ENCODE measurements around the gene AFF3. TPM values are rescaled to one million over a fixed set of nuclear protein-coding genes. Genes with fewer than 3 reads are reported as not detected.
"Not testable (repeated sequence)": the region's sequence is repeated elsewhere in the genome, so short reads cannot be mapped to it uniquely, and the experiment has no call there.

Gene AFF3
- total RNA-seq, 2 experiments from 2014 or later, result 0.03 TPM

DNA sequence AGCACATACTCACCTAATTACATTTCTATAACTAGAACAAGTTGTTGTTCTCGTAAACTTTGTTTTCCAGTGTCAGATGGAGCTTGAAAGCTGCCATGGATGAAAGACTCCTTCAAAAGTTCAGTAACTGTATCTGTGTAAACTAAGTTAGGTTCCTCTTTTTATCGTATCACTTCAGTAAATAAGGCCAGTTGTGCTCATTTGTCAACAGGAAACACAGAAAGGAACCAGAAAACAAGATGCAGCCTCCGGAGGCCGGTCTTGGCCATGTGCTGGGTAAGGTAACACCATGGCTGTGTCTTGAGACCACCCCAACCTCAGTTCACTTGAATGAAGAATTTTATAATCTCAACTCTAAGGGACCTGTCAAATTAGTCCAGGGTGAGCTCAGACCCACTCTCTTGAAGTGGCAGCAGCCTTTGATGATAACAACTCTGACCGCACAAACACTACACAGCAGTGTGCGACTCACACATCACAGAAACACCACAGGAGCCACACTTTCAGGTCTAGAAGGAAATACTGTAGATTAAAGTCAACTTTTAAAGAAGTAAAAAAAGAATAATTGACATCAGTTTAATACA, 213.8 kb downstream of the AFF3 start:
- Mint-ChIP-seq H3K27ac (no peak overlapping the region), H3K36me3 (ENCODE audit: low read depth) (no peaks in the 10 kb centered on the region), H3K4me3 (no peak overlapping the region), H3K27me3 (no peaks in the 10 kb centered on the region), H3K9me3 (peaks cover under 1% of the 10 kb centered on the region), H3K4me1 (no peaks in the 10 kb centered on the region)
- ChIA-PET CTCF (no interaction called here), POLR2A (no interaction called here)
- DNase-seq, result no peak

DNA sequence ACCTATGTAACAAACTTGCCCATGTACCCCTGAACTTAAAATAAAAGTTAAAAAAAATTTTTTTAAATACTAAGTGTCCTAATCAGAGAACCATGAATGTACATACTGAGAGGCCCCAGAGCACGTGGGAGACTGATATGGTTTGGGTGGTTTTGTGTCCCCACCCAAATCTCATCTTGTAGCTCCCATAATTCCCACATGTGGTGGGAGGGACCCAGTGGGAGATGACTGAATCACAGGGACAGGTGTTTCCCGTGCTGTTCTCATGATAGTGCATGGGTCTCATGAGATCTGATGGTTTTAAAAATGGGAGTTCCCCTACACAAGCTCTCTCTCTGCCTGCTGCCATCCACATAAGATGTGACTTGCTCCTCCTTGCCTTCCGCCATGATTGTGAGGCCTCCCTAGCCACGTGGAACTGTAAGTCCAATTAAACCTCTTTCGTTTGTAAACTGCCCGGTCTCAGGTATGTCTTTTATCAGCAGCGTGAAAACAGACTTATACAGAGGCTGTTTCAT, 214.6 kb downstream of the AFF3 start:
- H3K4me1 Mint-ChIP-seq; H3K27ac Mint-ChIP-seq; H3K9me3 Mint-ChIP-seq; CTCF ChIA-PET; H3K36me3 Mint-ChIP-seq (ENCODE audit: low read depth); DNase-seq; H3K4me3 Mint-ChIP-seq; H3K27me3 Mint-ChIP-seq; POLR2A ChIA-PET: not testable (repeated sequence)

DNA sequence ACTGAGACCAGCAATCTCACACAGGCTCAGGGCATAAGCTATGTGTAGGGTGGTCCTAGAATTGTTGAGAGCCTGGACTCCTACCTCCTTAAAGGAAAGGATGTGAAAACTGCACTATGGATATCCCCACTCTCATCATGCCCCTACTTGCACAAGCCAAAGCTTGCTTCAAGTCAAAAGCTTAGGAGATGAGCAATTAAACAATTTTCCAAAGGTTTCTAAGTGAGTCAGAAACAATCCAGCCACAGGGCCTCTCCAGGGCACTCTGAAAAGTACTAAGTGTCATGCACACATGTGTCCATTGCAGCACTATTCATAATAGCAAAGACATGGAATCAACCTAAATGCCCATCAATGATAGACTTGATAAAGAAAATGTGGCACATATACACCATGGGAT, 215.4 kb downstream of the AFF3 start:
- CTCF ChIA-PET, result no interaction called here
- POLR2A ChIA-PET, result no interaction called here
- H3K27ac Mint-ChIP-seq, result no peak overlapping the region

DNA sequence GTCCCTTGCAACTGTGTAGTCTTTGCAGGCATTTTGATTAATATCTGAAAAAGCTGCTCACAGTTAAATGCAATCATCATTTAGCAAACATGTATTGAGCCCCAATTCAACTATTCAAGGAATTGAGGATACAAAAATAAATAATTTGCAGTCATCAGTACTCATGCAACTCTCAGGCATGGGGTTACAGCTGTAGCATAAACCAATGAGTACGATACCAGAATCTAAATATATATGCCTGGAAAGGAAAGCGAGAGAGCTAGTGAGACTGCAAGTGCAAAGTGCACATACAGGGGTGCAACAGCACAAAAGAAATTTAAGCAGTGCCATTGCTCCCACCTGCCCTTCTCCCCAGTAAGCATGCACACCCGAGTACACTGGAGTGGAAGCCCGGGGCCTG, 216.4 kb downstream of the AFF3 start:
- Mint-ChIP-seq H3K27me3 (no peaks in the 10 kb centered on the region), H3K36me3 (ENCODE audit: low read depth) (no peaks in the 10 kb centered on the region), H3K4me1 (no peaks in the 10 kb centered on the region), H3K27ac (no peak overlapping the region), H3K9me3 (no peaks in the 10 kb centered on the region), H3K4me3 (no peak overlapping the region)
- ChIA-PET POLR2A (interaction anchor here (0.6 kb wide), 1 partner anchor 164 kb away, joined by 3 read pairs; no protein-coding TSS in a partner anchor), CTCF (no interaction called here)
- no peak for DNase-seq

More for the DNA sequence above, 215.4 kb downstream of the AFF3 start:
- Mint-ChIP-seq H3K4me1 (no peaks in the 10 kb centered on the region), H3K9me3 (no peaks in the 10 kb centered on the region), H3K36me3 (ENCODE audit: low read depth) (no peaks in the 10 kb centered on the region), H3K4me3 (no peak overlapping the region), H3K27me3 (no peaks in the 10 kb centered on the region)
- DNase-seq, result no peak

DNA sequence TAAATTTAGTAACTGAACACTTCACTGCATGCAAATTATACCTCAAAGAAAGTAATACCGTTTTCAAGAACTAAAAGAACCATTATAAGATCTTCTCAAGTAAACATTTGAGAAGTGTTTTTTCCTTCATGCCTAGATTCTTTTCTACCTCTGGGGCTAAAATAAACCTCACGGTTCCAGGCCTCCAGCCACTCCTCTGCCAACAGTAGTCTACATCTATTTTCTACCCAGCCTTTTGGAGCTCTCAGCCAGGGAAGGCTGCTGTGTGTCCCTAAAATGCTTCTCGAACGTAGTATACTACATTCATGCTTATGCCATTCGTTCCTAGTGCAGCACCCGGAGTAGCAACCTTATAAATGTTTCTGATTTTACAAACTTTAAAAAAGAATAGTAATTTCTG, 219.7 kb downstream of the AFF3 start:
- Mint-ChIP-seq H3K4me3 (no peak overlapping the region), H3K27ac (no peak overlapping the region), H3K27me3 (no peaks in the 10 kb centered on the region), H3K36me3 (ENCODE audit: low read depth) (no peaks in the 10 kb centered on the region), H3K4me1 (no peaks in the 10 kb centered on the region), H3K9me3 (no peaks in the 10 kb centered on the region)
- ChIA-PET POLR2A (no interaction called here), CTCF (no interaction called here)
- no peak for DNase-seq

DNA sequence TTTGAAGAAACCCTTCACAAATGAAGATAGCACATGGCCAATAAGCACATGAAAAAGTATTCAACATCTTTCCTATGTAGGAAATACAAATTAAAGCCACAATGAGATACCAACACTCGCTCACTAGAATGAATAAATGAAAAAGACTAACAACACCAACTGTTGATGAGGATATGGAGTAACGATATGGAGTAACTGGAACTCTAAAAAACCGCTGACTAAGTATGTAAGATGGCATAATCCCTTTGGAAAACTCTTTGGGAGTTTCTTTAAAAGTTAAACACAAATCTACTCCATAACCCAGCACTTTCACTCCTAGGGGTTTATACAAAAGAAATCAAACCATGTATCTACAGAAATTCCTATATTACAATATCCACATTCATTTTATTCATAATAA, 220.5 kb downstream of the AFF3 start:
- ChIA-PET CTCF (no interaction called here), POLR2A (no interaction called here)
- Mint-ChIP-seq H3K9me3 (no peaks in the 10 kb centered on the region), H3K4me3 (no peak overlapping the region), H3K4me1 (no peaks in the 10 kb centered on the region), H3K27ac (no peak overlapping the region), H3K36me3 (ENCODE audit: low read depth) (no peaks in the 10 kb centered on the region), H3K27me3 (no peaks in the 10 kb centered on the region)
- DNase-seq, result no peak

DNA sequence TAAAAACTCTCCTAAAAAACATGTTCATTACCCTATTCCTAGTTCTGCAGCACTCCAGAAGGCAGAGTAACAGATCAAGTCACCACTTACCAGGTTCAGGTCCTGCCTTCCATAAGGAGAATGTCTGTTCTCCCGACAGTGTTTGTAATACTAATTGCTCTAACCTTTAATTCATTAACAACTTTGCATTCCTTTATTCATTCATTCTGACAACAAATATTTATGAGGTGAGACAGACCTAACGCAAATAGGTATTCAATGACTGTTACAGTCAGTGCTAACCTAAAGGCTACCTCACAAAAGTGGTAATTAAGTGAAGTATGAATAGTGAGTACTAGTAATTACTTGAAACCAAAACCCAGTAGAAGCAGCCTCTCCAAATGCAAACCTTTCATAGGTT, 224.0 kb downstream of the AFF3 start:
- no peaks in the 10 kb centered on the region for H3K27me3 Mint-ChIP-seq
- DNase-seq, result no peak
- no peak overlapping the region for H3K4me3 Mint-ChIP-seq
- no peaks in the 10 kb centered on the region for H3K4me1 Mint-ChIP-seq
- no peak overlapping the region for H3K27ac Mint-ChIP-seq
- ChIA-PET CTCF (no interaction called here), POLR2A (no interaction called here)
- H3K36me3 Mint-ChIP-seq (ENCODE audit: low read depth), result no peaks in the 10 kb centered on the region
- no peaks in the 10 kb centered on the region for H3K9me3 Mint-ChIP-seq

DNA sequence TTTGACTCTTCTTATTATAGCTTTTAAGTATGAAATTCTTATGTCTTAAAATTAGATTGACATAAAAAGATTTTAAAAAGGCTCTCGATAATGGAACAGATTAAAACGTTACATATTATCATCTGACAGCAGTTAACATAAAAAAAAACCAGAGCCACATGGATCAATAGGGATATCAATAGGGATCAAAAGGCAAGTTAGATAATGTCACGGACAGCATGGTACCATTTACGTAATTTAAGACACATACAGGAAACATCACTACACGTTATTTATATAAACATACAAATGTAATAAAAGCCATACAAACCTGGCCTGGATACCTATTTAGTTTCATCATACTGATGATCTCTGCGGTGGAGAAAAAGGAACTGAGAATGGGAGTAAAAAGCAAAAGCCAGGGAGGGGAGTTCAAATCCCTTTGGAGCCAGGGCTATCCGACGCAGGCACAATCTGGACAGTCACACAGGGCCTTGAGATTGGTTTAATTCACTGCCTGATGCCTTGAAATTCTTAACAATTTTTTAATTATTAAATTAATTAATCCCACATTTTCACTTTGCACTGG, 227.2 kb downstream of the AFF3 start:
- CTCF ChIA-PET, result interaction anchor here (0.6 kb wide), 1 partner anchor 165 kb away, joined by 4 read pairs; no protein-coding TSS in a partner anchor
- Mint-ChIP-seq H3K4me1 (no peaks in the 10 kb centered on the region), H3K36me3 (ENCODE audit: low read depth) (no peaks in the 10 kb centered on the region), H3K27ac (no peak overlapping the region), H3K9me3 (no peaks in the 10 kb centered on the region), H3K4me3 (no peak overlapping the region), H3K27me3 (no peaks in the 10 kb centered on the region)
- POLR2A ChIA-PET, result no interaction called here
- no peak for DNase-seq

DNA sequence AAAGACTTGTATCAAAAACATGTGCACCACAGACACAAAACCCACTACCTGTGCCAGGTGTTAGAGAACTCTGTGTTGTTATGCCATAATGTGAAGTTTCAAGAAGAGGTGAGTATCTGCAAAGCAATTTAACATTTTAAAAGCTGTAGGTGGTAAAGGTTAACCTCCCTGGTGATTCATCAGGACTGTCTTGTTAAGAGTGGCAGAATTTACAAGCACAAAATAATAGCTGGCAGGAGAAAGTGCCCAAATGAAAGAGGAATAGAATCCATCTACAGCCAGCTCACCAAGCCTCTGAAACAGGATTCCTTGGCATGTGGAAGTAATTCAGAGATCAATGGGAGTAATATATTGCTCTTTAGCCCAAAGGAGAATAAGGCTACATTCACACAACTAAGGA, 230.7 kb downstream of the AFF3 start:
- no peaks in the 10 kb centered on the region for H3K36me3 Mint-ChIP-seq (ENCODE audit: low read depth)
- no peak overlapping the region for H3K4me3 Mint-ChIP-seq
- ChIA-PET CTCF (no interaction called here), POLR2A (no interaction called here)
- no peaks in the 10 kb centered on the region for H3K9me3 Mint-ChIP-seq
- no peak for DNase-seq
- no peaks in the 10 kb centered on the region for H3K27me3 Mint-ChIP-seq
- H3K27ac Mint-ChIP-seq, result no peak overlapping the region
- no peaks in the 10 kb centered on the region for H3K4me1 Mint-ChIP-seq

DNA sequence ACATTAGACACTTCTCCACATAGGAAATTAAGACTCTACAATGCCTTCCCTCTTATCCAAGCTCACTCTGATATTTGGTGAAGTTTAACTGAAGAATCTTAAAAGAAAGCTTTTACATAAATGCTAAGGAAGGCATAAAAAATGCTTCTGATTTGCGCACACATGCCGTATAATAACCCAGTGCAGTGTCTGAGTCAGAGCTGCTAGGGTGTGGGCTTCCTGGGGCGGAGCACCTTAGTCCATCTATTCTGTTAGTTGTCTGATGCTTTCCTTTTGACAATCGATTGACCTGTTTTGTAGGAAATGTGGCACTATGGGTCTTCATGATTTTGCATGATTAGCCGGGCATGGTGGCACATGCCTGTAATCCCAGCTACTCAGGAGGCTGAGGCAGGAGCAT, 231.5 kb downstream of the AFF3 start:
- POLR2A ChIA-PET, result no interaction called here
- Mint-ChIP-seq H3K4me1 (no peaks in the 10 kb centered on the region), H3K9me3 (no peaks in the 10 kb centered on the region), H3K27ac (no peak overlapping the region), H3K27me3 (no peaks in the 10 kb centered on the region), H3K4me3 (no peak overlapping the region), H3K36me3 (ENCODE audit: low read depth) (no peaks in the 10 kb centered on the region)
- CTCF ChIA-PET, result no interaction called here
- no peak for DNase-seq

DNA sequence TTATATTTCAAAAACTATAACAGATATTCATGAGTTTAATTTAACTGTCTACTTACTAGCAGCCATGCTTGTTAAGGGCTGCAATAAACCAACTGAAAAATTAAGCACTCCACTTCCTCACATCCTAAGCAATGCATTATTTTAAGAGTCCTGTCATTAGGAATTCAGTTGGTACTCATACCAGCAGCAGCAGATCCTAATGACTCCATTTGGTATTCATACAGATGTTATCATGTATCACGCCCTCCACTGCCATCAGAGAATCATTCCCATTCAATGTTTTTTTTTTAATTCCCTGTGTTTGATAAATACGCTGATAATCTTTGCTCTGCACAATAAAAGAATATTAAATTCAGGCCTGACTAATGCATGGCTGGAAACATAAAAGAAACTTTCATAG, 236.8 kb downstream of the AFF3 start:
- Mint-ChIP-seq H3K27me3 (no peaks in the 10 kb centered on the region), H3K9me3 (no peaks in the 10 kb centered on the region), H3K36me3 (ENCODE audit: low read depth) (no peaks in the 10 kb centered on the region), H3K27ac (no peak overlapping the region), H3K4me1 (no peaks in the 10 kb centered on the region), H3K4me3 (no peak overlapping the region)
- POLR2A ChIA-PET, result no interaction called here
- no peak for DNase-seq
- CTCF ChIA-PET, result no interaction called here

DNA sequence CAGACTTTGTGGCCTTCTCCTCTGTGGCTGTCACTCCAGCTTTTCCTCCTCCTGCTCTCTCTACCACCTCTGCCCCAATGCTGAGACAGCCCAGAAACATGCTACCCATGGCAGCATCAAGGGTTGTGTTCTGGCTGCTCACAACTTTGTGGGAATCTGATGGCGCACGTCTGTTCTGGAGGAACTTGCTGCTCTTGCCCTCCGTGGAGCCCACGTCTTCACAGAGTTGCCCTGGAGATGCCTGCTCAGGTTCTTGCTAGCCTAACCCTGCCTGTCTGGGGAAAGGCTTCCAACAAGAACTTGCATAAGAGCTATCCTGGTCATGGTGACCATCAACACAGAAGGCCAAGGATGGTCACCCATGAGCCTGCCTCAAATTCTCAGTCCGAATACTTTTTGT, 237.4 kb downstream of the AFF3 start:
- H3K27ac Mint-ChIP-seq, result no peak overlapping the region
- CTCF ChIA-PET, result no interaction called here
- no peaks in the 10 kb centered on the region for H3K9me3 Mint-ChIP-seq
- DNase-seq, result no peak
- POLR2A ChIA-PET, result no interaction called here
- no peaks in the 10 kb centered on the region for H3K27me3 Mint-ChIP-seq
- no peaks in the 10 kb centered on the region for H3K4me1 Mint-ChIP-seq
- H3K4me3 Mint-ChIP-seq, result no peak overlapping the region
- no peaks in the 10 kb centered on the region for H3K36me3 Mint-ChIP-seq (ENCODE audit: low read depth)

DNA sequence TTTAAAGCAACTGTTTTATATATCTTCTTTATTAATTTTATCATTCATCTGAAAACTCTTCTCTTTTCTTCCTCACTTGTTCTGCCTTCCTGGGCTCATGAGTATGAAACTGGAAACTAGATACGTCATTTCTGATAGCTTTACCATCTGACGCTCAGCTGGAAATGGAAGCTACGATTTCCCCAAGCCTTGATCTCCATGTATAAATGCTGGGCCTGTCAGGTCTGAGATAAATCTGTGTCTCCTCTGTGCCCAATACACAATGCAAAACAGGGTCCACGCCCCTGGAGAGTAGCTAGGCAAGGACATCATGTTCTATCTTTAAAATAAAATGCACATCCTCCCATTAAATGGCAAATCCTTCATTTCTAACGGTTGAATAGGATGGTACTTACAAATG, 238.4 kb downstream of the AFF3 start:
- Mint-ChIP-seq H3K27ac (no peak overlapping the region), H3K36me3 (ENCODE audit: low read depth) (no peaks in the 10 kb centered on the region), H3K27me3 (no peaks in the 10 kb centered on the region), H3K4me3 (no peak overlapping the region), H3K4me1 (no peaks in the 10 kb centered on the region), H3K9me3 (no peaks in the 10 kb centered on the region)
- no peak for DNase-seq
- POLR2A ChIA-PET, result no interaction called here
- CTCF ChIA-PET, result no interaction called here

DNA sequence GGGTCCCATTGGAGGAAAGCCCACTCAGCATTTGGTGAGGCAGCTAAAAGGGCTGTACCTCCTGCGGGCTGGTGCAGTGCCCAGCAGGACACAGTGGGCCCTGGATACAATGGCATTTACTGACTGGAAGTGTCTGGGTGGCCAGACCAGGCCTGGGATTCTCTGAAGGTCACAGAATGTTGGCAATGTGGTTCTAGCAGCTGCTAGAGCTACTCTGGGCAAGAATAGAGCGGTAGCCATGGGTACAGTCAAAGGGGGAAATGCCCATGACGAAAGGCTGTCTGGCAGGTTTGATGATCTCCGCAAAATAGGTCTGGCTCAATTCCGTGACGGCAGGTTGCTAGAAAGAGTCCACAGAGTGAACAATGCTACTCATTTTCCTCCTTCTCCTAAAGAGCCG, 241.8 kb downstream of the AFF3 start:
- H3K27ac Mint-ChIP-seq, result no peak overlapping the region
- no peak overlapping the region for H3K4me3 Mint-ChIP-seq
- DNase-seq, result no peak
- H3K4me1 Mint-ChIP-seq, result no peaks in the 10 kb centered on the region
- CTCF ChIA-PET, result no interaction called here
- H3K27me3 Mint-ChIP-seq, result no peaks in the 10 kb centered on the region
- H3K36me3 Mint-ChIP-seq (ENCODE audit: low read depth), result no peaks in the 10 kb centered on the region
- POLR2A ChIA-PET, result no interaction called here
- no peaks in the 10 kb centered on the region for H3K9me3 Mint-ChIP-seq

All from activated CD4-positive, alpha-beta memory T cell treated with anti-CD3 and anti-CD28 coated beads, Interleukin-2, amount 10 ng/mL, durations not matched to agents 7 days and 5 days (primary cell).